Activated gamma-delta T cell (primary cell): ENCODE data around the gene TAF11L11.
"Not testable (repeated sequence)": the region's sequence is repeated elsewhere in the genome, so short reads cannot be mapped to it uniquely, and the experiment has no call there.

ENCODE experiments used
- DNase-seq: peaks from one replicate; lab custom pipeline; 2025; lab: John Stamatoyannopoulos, UW
- total RNA-seq, 2 donors: gene quantifications; one replicate each; lab custom pipeline; 2026; lab: John Stamatoyannopoulos, UW

TAF11L11 gene
- 0 reads per million in 2 donors for total RNA-seq

DNA sequence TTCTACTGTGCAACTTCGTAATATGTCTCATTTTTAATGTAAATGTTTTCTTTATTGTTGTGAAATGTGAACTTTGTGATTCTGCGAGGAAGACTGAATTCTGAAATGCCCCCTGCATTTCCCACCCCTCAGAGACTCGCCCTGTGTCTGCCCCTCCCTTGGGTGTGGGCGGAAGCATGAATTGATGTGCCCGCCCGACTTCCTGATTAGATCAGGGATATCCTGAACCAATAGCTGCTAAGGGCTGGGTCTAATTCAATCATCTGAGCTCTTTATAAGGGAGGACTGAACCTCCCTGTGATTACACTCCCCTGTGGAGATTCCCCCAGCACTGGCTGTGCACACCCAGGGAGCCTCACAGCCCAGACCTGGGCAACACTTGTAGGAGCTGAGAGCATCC lies at the start of gene TAF11L11:
Gene TAF11L11, plus strand, starts transcription at position 304 of the 400 bp plus-strand sequence.
- DNase-seq: not testable (repeated sequence)

DNA sequence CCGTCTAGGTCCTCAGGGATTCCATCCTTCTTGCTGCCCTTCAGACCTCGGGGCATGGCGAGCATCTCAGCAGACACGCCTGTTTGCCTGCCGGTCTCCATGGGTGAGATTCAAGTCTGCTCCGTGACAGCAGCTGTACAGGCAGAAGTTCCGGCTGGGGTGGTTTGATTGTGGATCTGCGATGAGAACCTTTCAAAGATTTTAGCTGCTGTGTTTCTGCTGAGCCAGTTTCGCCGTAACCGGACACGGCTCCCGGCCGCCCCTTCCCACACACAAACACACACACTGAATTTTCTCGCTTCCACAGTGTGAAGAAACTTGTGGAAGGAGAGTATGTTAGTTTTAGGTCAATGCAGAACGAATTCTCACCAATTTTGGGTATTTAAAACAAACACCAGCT lies 18.3 kb upstream of the TAF11L11 start, which contains the start of gene TAF11L7:
Gene TAF11L7, minus strand, starts transcription at position 101 of the 400 bp plus-strand sequence.
- DNase-seq: not testable (repeated sequence)

DNA sequence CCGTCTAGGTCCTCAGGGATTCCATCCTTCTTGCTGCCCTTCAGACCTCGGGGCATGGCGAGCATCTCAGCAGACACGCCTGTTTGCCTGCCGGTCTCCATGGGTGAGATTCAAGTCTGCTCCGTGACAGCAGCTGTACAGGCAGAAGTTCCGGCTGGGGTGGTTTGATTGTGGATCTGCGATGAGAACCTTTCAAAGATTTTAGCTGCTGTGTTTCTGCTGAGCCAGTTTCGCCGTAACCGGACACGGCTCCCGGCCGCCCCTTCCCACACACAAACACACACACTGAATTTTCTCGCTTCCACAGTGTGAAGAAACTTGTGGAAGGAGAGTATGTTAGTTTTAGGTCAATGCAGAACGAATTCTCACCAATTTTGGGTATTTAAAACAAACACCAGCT lies 13.1 kb upstream of the TAF11L11 start, which contains the start of gene TAF11L8:
Gene TAF11L8, minus strand, starts transcription at position 101 of the 400 bp plus-strand sequence.
- not testable (repeated sequence) for DNase-seq

DNA sequence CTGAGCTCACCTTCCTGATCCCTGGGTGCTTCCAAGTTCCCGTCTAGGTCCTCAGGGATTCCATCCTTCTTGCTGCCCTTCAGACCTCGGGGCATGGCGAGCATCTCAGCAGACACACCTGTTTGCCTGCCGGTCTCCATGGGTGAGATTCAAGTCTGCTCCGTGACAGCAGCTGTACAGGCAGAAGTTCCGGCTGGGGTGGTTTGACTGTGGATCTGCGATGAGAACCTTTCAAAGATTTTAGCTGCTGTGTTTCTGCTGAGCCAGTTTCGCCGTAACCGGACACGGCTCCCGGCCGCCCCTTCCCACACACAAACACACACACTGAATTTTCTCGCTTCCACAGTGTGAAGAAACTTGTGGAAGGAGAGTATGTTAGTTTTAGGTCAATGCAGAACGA lies 9.7 kb upstream of the TAF11L11 start, which contains the start of gene TAF11L9:
Gene TAF11L9, minus strand, starts transcription at position 140 of the 400 bp plus-strand sequence.
- DNase-seq: not testable (repeated sequence)

DNA sequence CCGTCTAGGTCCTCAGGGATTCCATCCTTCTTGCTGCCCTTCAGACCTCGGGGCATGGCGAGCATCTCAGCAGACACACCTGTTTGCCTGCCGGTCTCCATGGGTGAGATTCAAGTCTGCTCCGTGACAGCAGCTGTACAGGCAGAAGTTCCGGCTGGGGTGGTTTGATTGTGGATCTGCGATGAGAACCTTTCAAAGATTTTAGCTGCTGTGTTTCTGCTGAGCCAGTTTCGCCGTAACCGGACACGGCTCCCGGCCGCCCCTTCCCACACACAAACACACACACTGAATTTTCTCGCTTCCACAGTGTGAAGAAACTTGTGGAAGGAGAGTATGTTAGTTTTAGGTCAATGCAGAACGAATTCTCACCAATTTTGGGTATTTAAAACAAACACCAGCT lies 6.3 kb upstream of the TAF11L11 start, which contains the start of gene TAF11L10:
Gene TAF11L10, minus strand, starts transcription at position 101 of the 400 bp plus-strand sequence.
- not testable (repeated sequence) for DNase-seq

DNA sequence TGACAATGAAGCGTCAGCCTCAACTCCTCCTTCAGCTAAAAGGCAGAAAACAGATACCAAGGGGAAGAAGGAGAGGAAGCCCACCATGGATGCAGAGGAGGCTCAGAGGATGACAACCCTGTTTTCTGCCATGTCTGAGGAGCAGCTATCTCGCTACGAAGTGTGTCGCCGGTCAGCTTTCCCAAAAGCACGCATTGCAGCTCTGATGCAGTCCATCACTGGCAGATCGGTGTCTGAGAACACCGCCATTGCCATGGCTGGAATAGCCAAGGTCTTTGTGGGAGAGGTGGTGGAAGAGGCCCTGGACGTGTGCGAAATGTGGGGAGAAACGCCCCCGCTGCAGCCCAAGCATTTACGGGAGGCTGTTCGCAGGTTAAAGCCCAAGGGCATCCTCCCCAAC lies 968 bp downstream of the TAF11L11 start:
- DNase-seq: no peak

DNA sequence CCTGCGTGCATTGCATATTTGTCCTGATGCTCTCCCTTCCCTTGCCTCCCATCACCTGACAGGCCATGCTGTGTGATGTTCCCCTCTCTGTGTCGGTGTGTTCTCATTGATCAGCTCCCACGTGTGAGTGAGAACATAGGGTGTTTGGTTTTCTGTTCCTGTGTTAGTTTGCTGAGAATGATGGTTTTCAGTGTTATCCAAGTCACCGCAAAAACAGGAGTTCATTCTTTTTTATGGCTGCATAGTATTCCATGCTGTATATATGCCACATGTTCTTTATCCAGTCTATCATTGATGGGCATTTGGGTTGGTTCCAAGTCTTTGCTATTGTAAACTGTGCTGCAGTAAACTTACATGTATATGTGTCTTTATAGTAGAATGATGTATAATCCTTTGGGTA lies 3.5 kb downstream of the TAF11L11 start:
- not testable (repeated sequence) for DNase-seq

DNA sequence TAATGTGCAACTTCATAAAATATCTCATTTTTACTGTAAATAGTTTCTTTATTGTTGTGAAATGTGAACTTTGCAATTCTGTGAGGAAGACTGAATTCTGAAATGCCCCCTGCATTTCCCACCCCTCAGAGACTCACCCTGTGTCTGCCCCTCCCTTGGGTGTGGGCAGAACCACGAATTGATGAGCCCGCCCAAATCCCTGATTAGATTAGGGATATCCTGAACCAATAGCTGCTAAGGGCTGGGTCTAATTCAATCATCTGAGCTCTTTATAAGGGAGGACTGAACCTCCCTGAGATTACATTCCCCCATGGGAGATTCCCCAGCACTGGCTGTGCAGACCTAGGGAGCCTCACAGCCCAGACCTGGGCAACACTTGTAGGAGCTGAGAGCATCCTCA lies 6.1 kb downstream of the TAF11L11 start, which contains the start of gene TAF11L12:
Gene TAF11L12, plus strand, starts transcription at position 301 of the 400 bp plus-strand sequence.
- not testable (repeated sequence) for DNase-seq

DNA sequence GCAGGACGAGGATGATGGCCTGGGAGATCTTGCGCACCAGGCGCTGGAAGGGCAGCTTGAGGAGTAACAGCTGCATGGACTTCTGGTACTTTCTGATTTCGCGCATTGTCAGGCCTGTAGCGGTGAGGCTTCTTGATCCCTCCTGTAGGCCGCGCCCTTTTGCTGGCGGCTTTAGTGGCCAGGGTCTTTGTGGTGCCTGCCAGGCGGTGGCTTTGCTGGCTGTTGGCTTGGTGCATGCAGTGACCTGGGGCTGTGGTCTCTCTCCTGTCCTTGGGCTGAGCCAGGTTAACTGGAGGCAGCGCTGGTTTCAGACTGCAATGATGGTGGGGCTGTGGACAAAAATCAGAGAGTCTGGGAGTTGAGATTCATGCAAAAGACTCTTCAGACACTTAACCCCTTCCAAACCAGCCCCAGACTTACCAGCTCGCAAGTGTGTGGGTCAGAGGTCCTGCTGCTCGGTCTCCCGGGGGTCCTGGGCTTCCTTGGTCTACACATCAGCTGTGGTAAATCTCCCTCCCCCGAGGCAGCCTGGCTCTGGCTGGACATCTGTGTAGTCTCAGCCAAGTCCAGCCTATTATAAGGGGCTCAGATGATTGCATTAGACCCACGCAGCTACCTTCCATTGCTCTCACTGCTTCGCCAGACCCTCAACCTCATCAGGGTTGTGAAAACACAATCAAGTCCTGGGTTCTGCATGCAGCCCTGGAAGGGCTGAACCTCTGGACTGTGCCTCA lies 11.1 kb downstream of the TAF11L11 start:
- DNase-seq: no peak

DNA sequence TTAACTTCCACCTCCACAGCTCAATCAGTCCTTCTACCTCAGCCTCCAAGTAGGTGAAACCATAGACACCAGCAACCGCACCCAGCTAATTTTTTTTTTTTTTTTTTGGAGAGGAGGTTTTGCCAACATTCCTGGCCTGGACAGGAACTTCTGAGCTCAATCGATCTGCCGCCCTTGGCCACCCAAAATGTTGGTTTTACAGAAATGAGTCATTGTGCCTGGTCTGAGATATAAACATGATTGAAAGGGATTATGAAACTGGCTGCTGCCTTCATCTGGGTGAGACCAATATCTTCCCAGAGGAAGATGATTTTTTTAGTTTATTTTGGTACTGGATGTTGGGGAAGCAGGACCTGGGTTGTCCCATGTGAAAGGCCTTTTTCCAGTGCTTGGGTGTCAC lies 15.4 kb downstream of the TAF11L11 start:
- DNase-seq: no peak

DNA sequence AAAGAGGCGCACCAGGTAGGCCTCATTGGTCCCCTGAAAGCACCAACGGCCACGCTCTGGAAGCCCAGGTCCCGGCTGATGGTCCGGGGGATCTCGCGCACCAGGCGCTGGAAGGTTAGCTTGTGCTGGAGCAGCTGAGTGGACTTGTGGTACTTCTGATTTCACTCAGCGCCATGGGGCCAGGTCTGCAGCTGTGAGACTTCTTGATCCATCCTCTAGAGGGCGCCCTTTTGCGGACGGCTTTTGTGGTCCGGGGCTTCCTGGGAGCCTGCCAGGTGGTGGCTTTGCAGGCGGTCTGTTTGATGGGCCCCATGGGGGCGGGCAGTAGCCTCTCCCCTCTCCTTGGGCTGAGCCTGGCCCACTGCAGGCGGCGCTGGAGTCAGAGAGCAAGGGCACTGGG lies 16.6 kb downstream of the TAF11L11 start:
- no peak for DNase-seq

DNA sequence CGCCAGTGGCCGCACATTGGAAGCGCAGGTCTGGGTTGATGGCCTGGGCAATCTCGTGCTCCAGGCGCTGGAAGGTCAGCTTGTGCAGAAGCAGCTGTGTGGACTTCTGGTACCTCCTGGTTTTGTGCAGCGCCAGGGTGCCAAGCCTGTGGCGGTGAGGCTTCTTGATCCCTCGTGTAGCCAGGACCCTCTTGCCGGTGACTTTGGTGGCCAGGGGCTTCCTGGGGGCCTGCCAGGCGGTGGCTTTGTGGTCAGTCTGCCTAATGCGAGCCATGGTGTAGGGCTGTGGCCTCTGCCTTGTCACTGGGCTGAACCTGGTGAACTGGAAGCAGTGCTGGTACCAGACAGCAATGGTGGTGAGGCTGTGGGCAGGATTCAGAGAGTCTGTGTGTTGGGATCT lies 21.7 kb downstream of the TAF11L11 start:
- DNase-seq: no peak

DNA sequence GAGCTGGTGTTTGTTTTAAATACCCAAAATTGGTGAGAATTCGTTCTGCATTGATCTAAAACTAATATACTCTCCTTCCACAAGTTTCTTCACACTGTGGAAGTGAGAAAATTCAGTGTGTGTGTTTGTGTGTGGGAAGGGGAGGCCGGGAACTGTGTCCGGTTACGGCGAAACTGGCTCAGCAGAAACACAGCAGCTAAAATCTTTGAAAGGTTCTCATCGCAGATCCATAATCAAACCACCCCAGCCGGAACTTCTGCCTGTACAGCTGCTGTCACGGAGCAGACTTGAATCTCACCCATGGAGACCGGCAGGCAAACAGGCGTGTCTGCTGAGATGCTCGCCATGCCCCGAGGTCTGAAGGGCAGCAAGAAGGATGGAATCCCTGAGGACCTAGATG lies 27.8 kb downstream of the TAF11L11 start, which contains the start of gene TAF11L13:
Gene TAF11L13, plus strand, starts transcription at position 301 of the 400 bp plus-strand sequence.
- DNase-seq: not testable (repeated sequence)

DNA sequence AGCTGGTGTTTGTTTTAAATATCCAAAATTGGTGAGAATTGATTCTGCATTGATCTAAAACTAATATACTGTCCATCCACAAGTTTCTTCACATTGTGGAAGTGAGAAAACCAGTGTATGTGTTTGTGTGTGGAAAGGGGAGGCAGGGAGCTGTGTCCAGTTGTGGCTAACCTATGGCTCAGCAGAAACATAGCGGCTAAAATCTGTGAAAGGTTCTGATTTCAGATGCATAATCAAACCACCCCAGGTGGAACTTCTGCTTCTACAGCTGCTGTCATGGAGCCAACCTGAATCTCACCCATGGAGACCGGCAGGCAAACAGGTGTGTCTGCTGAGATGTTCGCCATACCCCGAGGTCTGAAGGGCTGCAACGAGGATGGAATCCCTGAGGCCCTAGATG lies 30.2 kb downstream of the TAF11L11 start, which contains the start of gene TAF11L14:
Gene TAF11L14, plus strand, starts transcription at position 301 of the 400 bp plus-strand sequence.
- DNase-seq: no peak

DNA sequence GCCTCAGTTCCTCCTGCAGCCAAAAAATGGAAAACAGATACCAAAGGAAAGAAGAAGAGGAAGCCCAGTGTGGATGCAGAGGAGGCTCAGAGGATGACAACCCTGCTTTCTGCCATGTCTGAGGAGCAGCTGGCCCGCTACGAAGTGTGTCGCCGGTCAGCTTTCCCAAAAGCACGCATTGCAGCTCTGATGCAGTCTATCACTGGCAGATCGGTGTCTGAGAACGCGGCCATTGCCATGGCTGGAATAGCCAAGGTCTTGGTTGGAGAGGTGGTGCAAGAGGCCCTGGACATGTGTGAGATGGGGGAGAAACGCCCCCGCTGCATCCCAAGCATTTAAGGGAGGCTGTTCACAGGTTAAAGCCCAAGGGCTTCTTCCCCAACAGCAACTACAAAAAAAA lies 45.2 kb downstream of the TAF11L11 start:
- not testable (repeated sequence) for DNase-seq

DNA sequence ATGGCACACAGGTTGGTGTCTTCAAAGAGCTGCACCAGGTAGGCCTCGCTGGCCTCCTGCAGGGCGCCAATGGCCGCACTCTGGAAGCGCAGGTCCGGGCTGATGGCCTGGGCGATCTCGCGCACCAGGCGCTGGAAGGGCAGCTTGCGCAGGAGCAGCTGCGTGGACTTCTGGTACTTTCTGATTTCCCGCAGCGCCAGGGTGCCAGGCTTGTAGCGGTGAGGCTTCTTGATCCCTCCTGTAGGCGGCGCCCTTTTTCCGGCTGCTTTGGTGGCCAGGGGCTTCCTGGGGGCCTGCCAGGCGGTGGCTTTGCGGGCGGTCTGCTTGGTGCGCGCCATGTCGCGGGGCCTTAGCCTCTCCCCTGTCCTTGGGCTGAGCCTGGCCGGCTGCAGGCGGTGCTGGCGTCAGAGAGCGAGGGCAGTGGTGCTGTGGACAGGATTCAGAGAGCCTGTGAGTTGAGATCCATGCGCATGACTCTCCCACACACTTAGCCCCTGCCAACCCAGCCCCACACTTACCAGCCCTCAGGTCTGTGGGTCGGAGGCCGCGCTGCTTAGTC lies 51.3 kb downstream of the TAF11L11 start:
- not testable (repeated sequence) for DNase-seq
